ENCODE data around the gene FBP1. TPM values are rescaled to one million over a fixed set of nuclear protein-coding genes. Genes with fewer than 3 reads are reported as not detected.

Gene FBP1
- total RNA-seq, 4 donors from 2014 or later = 0.99 to 12.1 (median 6.6) TPM

GRCh38 chr9:94680020-94680419, 40.7 kb upstream of the FBP1 start:
- intact Hi-C loops (cut with DNase I; ENCODE audit: low total_unique reads) = loop anchor here (5.0 kb wide), 1 partner anchor 447 kb away; no protein-coding TSS in a partner anchor
- no peak for DNase-seq (ENCODE audit: low spot score in 2 of 2)
- 90 to 96% methylated on average over 1 of the region's 1 CpG for WGBS, 2 donors
- no peak overlapping the region for H3K4me3 ChIP-seq (ENCODE audit: low read depth, poor library complexity, severe bottlenecking)
- TF ChIP-seq CTCF (IDR thresholded peaks at IDR 0.05) (no peak), POLR2A (IDR thresholded peaks at IDR 0.05) (no peak)

- intact Hi-C loops (cut with DNase I; ENCODE audit: low total_unique reads) = no loop called here
- no peak for TF ChIP-seq POLR2A (IDR thresholded peaks at IDR 0.05)
- H3K4me3 ChIP-seq (ENCODE audit: low read depth, poor library complexity, severe bottlenecking) = no peak overlapping the region
- WGBS, 2 donors = 86 to 91% methylated on average over 8 of the region's 8 CpGs
- DNase-seq (ENCODE audit: low spot score in 2 of 2) = no peak
These were observed 40.3 kb upstream of the FBP1 start for GRCh38 chr9:94679587-94679986.

GRCh38 chr9:94677929-94678328, 38.6 kb upstream of the FBP1 start:
- intact Hi-C loops (cut with DNase I; ENCODE audit: low total_unique reads) = no loop called here
- no peak for TF ChIP-seq CTCF (IDR thresholded peaks at IDR 0.05)
- no peak for TF ChIP-seq POLR2A (IDR thresholded peaks at IDR 0.05)
- 55 to 60% methylated on average over 4 of the region's 4 CpGs for WGBS, 2 donors
- H3K4me3 ChIP-seq (ENCODE audit: low read depth, poor library complexity, severe bottlenecking) = no peak overlapping the region
- DNase-seq (ENCODE audit: low spot score in 2 of 2) = no peak

GRCh38 chr9:94676446-94677131, 37.3 kb upstream of the FBP1 start:
- WGBS, 2 donors = 88 to 93% methylated on average over 9 of the region's 9 CpGs
- H3K4me3 ChIP-seq (ENCODE audit: low read depth, poor library complexity, severe bottlenecking) = no peak overlapping the region
- TF ChIP-seq CTCF (IDR thresholded peaks at IDR 0.05) (no peak), POLR2A (IDR thresholded peaks at IDR 0.05) (no peak)
- no peak for DNase-seq (ENCODE audit: low spot score in 2 of 2)
- intact Hi-C loops (cut with DNase I; ENCODE audit: low total_unique reads) = no loop called here

GRCh38 chr9:94675008-94675881, 35.9 kb upstream of the FBP1 start:
- no peak overlapping the region for H3K4me3 ChIP-seq (ENCODE audit: low read depth, poor library complexity, severe bottlenecking)
- intact Hi-C loops (cut with DNase I; ENCODE audit: low total_unique reads) = no loop called here
- no peak for DNase-seq (ENCODE audit: low spot score in 2 of 2)
- 27 to 33% methylated on average over 7 of the region's 7 CpGs for WGBS, 2 donors
- TF ChIP-seq POLR2A (IDR thresholded peaks at IDR 0.05) = no peak
- TF ChIP-seq CTCF (IDR thresholded peaks at IDR 0.05) = no peak

- intact Hi-C loops (cut with DNase I; ENCODE audit: low total_unique reads) = no loop called here
- no peak overlapping the region for H3K4me3 ChIP-seq (ENCODE audit: low read depth, poor library complexity, severe bottlenecking)
- WGBS, 2 donors = 26 to 35% methylated on average over 2 of the region's 2 CpGs
- TF ChIP-seq CTCF (IDR thresholded peaks at IDR 0.05) (no peak), POLR2A (IDR thresholded peaks at IDR 0.05) (no peak)
- DNase-seq (ENCODE audit: low spot score in 2 of 2) = no peak
These were observed 33.6 kb upstream of the FBP1 start for GRCh38 chr9:94672811-94673487.

Data from lower leg skin (tissue), 4 donors.